Measurements from ENCODE around the gene FCRL4. TPM values are rescaled to one million over a fixed set of nuclear protein-coding genes. Genes with fewer than 3 reads are reported as not detected.

Gene FCRL4
- total and polyA plus RNA-seq, 10 of the 15 experiments (the other 5 are each of a cell fraction or from before 2014, with no cell fraction given): 0.09 to 0.44 (median 0.26) TPM; not detected in 1

DNA sequence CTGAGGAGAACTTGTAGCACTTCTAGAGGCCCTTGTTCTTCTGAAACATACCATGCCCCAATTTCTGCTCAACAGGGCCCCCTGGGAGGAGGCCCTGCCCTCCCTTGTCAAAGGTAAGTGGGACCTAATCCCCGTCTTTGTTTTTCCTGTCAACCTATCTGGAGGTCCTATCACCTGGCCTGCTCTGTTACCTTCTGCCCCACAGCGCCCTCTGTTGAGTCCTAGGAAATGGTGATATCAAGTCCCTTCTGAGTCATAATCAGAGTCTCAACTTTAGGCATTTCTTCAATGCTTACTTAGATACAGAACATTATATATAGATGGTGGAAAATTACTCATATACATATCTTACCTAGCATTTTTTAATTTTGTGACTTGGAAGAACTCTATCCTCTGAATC is 28.2 kb upstream of the FCRL4 start:
- Histone ChIP-seq H4K20me1 (ENCODE audit: control insufficient read depth, insufficient read depth) (no peaks in the 10 kb centered on the region), H3K4me1 (ENCODE audit: control insufficient read depth, insufficient read depth, low read length) (no peaks in the 10 kb centered on the region), H3K4me3 (no peak overlapping the region), H3K4me2 (ENCODE audit: control insufficient read depth, insufficient read depth) (no peak overlapping the region), H3K9me3 (replicated peaks; ENCODE audit: control insufficient read depth, insufficient read depth, low read length) (no peaks in the 10 kb centered on the region), H3K27me3 (replicated peaks in 1 of 2; ENCODE audit: control insufficient read depth in 2 of 2, insufficient read depth in 2 of 2, low read length in 1 of 2) (peaks cover 4 to 13% of the 10 kb centered on the region in 2 experiments; a peak in 2 of 4 replicates), H2AFZ (ENCODE audit: control insufficient read depth, low read depth, low read length) (no peak overlapping the region), H3K36me3 (ENCODE audit: control insufficient read depth in 2 of 2, insufficient read depth in 2 of 2, low read length in 1 of 2) (no peaks in the 10 kb centered on the region), H3K27ac (ENCODE audit: control insufficient read depth, insufficient read depth) (no peak overlapping the region), H3K9ac (ENCODE audit: control insufficient read depth, insufficient read depth, low read length) (no peak overlapping the region), H3K79me2 (ENCODE audit: control insufficient read depth, insufficient read depth, low read length) (no peaks in the 10 kb centered on the region)
- FAIRE-seq (peak; percentile 73), DNase-seq (ENCODE audit: low read depth, low spot score) (peak; percentile 12), ATAC-seq (peak; percentile 72)
- intact Hi-C loops (cut with micrococcal nuclease; ENCODE audit: unreplicated experiment) (loop anchor here (1.0 kb wide), 1 partner anchor 46 kb away; no protein-coding TSS in a partner anchor), in situ Hi-C loops (cut with MboI) (no loop called here)
- ChIA-PET POLR2A (no interaction called here), SMC1A (ENCODE audit: uncharacterized antibody, unreplicated experiment) (interaction anchor here (1.1 to 2.8 kb wide), 7 partner anchors 43 to 131 kb away, joined by 3 to 29 read pairs (median 5); no protein-coding TSS in a partner anchor), RAD21 (ENCODE audit: unreplicated experiment) (interaction anchor here (1.9 to 4.3 kb wide), 2 partner anchors 38 to 46 kb away, joined by 4 to 34 read pairs; no protein-coding TSS in a partner anchor), CTCF (interaction anchor here (0.8 to 13.9 kb wide), 7 partner anchors 9 to 260 kb away, joined by 3 to 223 read pairs (median 4); no protein-coding TSS in a partner anchor)
- no TSS peak for BruUV-seq (replicated peaks)
- TF ChIP-seq RAD21 (IDR thresholded peaks at IDR 0.05; ENCODE audit: insufficient read depth, low read depth, low read length) (peak; percentile 85), SMC3 (IDR thresholded peaks at IDR 0.05; ENCODE audit: borderline replicate concordance, low read length) (peak; percentile 59), JUNB (IDR thresholded peaks at IDR 0.05) (0 out of 2 replicates have a peak, but pooled peaks have one; percentile 22)
- TF ChIP-seq, protein P1, sequence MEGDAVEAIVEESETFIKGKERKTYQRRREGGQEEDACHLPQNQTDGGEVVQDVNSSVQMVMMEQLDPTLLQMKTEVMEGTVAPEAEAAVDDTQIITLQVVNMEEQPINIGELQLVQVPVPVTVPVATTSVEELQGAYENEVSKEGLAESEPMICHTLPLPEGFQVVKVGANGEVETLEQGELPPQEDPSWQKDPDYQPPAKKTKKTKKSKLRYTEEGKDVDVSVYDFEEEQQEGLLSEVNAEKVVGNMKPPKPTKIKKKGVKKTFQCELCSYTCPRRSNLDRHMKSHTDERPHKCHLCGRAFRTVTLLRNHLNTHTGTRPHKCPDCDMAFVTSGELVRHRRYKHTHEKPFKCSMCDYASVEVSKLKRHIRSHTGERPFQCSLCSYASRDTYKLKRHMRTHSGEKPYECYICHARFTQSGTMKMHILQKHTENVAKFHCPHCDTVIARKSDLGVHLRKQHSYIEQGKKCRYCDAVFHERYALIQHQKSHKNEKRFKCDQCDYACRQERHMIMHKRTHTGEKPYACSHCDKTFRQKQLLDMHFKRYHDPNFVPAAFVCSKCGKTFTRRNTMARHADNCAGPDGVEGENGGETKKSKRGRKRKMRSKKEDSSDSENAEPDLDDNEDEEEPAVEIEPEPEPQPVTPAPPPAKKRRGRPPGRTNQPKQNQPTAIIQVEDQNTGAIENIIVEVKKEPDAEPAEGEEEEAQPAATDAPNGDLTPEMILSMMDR (IDR thresholded peaks at IDR 0.05 in 2 of 3, conservative IDR thresholded peaks at IDR 0.05 in 1 of 3; ENCODE audit: control insufficient read depth in 2 of 3, extremely low read depth in 1 of 3, insufficient read depth in 1 of 3, low read depth in 3 of 3, low read length in 3 of 3): peak; percentile 45 to 71 (median 59); a peak in 5 of 6 replicates
- TF ChIP-seq, protein P2, sequence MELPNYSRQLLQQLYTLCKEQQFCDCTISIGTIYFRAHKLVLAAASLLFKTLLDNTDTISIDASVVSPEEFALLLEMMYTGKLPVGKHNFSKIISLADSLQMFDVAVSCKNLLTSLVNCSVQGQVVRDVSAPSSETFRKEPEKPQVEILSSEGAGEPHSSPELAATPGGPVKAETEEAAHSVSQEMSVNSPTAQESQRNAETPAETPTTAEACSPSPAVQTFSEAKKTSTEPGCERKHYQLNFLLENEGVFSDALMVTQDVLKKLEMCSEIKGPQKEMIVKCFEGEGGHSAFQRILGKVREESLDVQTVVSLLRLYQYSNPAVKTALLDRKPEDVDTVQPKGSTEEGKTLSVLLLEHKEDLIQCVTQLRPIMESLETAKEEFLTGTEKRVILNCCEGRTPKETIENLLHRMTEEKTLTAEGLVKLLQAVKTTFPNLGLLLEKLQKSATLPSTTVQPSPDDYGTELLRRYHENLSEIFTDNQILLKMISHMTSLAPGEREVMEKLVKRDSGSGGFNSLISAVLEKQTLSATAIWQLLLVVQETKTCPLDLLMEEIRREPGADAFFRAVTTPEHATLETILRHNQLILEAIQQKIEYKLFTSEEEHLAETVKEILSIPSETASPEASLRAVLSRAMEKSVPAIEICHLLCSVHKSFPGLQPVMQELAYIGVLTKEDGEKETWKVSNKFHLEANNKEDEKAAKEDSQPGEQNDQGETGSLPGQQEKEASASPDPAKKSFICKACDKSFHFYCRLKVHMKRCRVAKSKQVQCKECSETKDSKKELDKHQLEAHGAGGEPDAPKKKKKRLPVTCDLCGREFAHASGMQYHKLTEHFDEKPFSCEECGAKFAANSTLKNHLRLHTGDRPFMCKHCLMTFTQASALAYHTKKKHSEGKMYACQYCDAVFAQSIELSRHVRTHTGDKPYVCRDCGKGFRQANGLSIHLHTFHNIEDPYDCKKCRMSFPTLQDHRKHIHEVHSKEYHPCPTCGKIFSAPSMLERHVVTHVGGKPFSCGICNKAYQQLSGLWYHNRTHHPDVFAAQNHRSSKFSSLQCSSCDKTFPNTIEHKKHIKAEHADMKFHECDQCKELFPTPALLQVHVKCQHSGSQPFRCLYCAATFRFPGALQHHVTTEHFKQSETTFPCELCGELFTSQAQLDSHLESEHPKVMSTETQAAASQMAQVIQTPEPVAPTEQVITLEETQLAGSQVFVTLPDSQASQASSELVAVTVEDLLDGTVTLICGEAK (IDR thresholded peaks at IDR 0.05; ENCODE audit: borderline replicate concordance): no peak
- 5% methylated on average over 2 of the region's 2 CpGs for WGBS (ENCODE audit: insufficient coverage, insufficient replicate concordance, low lambda C conversion rate, missing lambda C conversion rate)
